Stimulated activated CD8-positive, alpha-beta memory T cell treated with anti-CD3 and anti-CD28 coated beads, Interleukin-7, amount 100 ng/mL, for 24 hours (primary cell): ENCODE measurements around the gene SMARCC1.

Experiments
- DNase-seq: peaks from one replicate; pipeline ENCODE4 v3.0.0-alpha.2; 2020; ENCODE audit warnings: low read depth

The SMARCC1 gene

GRCh38 chr3:47541583-47542108 lies 240.0 kb downstream of the SMARCC1 start:
- no peak for DNase-seq

- DNase-seq = no peak
These were observed 241.4 kb downstream of the SMARCC1 start for GRCh38 chr3:47540281-47540680.

- no peak for DNase-seq
These were observed 244.7 kb downstream of the SMARCC1 start for GRCh38 chr3:47536967-47537366.

- no peak for DNase-seq
These were observed 245.3 kb downstream of the SMARCC1 start for GRCh38 chr3:47536221-47536891.
